Measurements from ENCODE around the gene PPP1R15B.

DNA sequence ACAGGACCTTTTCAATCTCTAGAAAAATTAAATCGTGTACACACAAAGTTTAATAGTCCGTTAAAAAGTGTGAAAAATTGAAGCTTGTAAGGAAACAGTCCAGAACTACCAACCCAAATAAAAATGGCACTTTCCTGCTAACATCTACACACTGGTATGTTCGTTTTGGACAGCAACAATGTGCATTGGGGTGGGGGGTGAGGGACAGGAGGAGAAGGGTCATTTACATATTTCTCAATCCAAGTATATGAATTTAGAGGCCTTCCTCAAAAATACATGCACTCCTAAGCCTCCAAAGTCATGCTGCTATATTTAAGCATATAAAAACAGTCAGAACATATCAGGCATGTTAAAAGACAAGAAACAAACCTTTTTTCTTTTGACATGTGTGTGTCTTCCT is 2.5 kb downstream of the PPP1R15B start:
- TF ChIP-seq, protein P1, sequence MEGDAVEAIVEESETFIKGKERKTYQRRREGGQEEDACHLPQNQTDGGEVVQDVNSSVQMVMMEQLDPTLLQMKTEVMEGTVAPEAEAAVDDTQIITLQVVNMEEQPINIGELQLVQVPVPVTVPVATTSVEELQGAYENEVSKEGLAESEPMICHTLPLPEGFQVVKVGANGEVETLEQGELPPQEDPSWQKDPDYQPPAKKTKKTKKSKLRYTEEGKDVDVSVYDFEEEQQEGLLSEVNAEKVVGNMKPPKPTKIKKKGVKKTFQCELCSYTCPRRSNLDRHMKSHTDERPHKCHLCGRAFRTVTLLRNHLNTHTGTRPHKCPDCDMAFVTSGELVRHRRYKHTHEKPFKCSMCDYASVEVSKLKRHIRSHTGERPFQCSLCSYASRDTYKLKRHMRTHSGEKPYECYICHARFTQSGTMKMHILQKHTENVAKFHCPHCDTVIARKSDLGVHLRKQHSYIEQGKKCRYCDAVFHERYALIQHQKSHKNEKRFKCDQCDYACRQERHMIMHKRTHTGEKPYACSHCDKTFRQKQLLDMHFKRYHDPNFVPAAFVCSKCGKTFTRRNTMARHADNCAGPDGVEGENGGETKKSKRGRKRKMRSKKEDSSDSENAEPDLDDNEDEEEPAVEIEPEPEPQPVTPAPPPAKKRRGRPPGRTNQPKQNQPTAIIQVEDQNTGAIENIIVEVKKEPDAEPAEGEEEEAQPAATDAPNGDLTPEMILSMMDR (IDR thresholded peaks at IDR 0.05; ENCODE audit: poor library complexity): no peak
- TF ChIP-seq EZH2 (IDR thresholded peaks at IDR 0.05; ENCODE audit: borderline replicate concordance): no peak
